ENCODE results near the gene OR2F1. TPM values are rescaled to one million over a fixed set of nuclear protein-coding genes. Genes with fewer than 3 reads are reported as not detected.

Gene OR2F1
- total RNA-seq (not detected), polyA plus RNA-seq (not detected)
- long read RNA-seq, donor 1, result 0 reads
- long read RNA-seq, donor 2, result 0 reads
- long read RNA-seq, donor 3, result 0 reads

- Histone ChIP-seq H3K9me3 (no peaks in the 10 kb centered on the region), H3K27me3 (no peaks in the 10 kb centered on the region), H3K36me3 (no peaks in the 10 kb centered on the region), H3K4me3 (no peak within 1 kb of the TSS), H3K27ac (no peak within 1 kb of the TSS), H3K4me1 (ENCODE audit: insufficient read depth) (no peaks in the 10 kb centered on the region)
- TF ChIP-seq POLR2A (IDR thresholded peaks at IDR 0.05) (no peak), CTCF (IDR thresholded peaks at IDR 0.05) (no peak), EP300 (IDR thresholded peaks at IDR 0.05) (no peak)
- 78 to 86% (median 82%) methylated on average over 3 of the region's 3 CpGs for WGBS, 3 donors
- intact Hi-C loops (cut with DNase I), result no loop called here
- DNase-seq, result no peak
Measured at GRCh38 chr7:143954544-143954943, at the start of gene OR2F1. Gene OR2F1 (plus strand): TSS chr7:143954844. CDS start chr7:143959971, 5,127 bp downstream.

GRCh38 chr7:143905509-143905908, 49.1 kb upstream of the OR2F1 start:
- 38 to 43% (median 39%) methylated on average over 1 of the region's 1 CpG for WGBS, 3 donors
- TF ChIP-seq POLR2A (IDR thresholded peaks at IDR 0.05) (no peak), EP300 (IDR thresholded peaks at IDR 0.05) (no peak), CTCF (IDR thresholded peaks at IDR 0.05) (no peak)
- peak overlapping the region; percentile 68 to 87 for H3K27ac ChIP-seq
- intact Hi-C loops (cut with DNase I), result loop anchor here in 1 of 4 donors (10.0 kb wide), 1 partner anchor 99 kb away; the partner anchor contains the start of gene OR6B1
- H3K27me3 ChIP-seq, result no peaks in the 10 kb centered on the region
- no peaks in the 10 kb centered on the region for H3K36me3 ChIP-seq
- no peak for DNase-seq
- H3K4me3 ChIP-seq, result no peak overlapping the region
- peaks cover 12% of the 10 kb centered on the region for H3K4me1 ChIP-seq (ENCODE audit: insufficient read depth)
- no peaks in the 10 kb centered on the region for H3K9me3 ChIP-seq

- TF ChIP-seq EP300 (IDR thresholded peaks at IDR 0.05) (no peak), CTCF (IDR thresholded peaks at IDR 0.05) (no peak), POLR2A (IDR thresholded peaks at IDR 0.05) (no peak)
- Histone ChIP-seq H3K9me3 (no peaks in the 10 kb centered on the region), H3K27me3 (no peaks in the 10 kb centered on the region), H3K4me3 (no peak overlapping the region), H3K4me1 (ENCODE audit: insufficient read depth) (peaks cover 12% of the 10 kb centered on the region), H3K27ac (peak overlapping the region in 1 of 2 donors; percentile 87), H3K36me3 (no peaks in the 10 kb centered on the region)
- intact Hi-C loops (cut with DNase I), result loop anchor here in 1 of 4 donors (10.0 kb wide), 1 partner anchor 99 kb away; the partner anchor contains the start of gene OR6B1
- peak in 4 of 5 donors; percentile 53 to 66 (median 56) for DNase-seq
- 66 to 74% (median 71%) methylated on average over 9 of the region's 9 CpGs for WGBS, 3 donors
Measured at GRCh38 chr7:143906151-143906550, 48.5 kb upstream of the OR2F1 start.

GRCh38 chr7:143906895-143907294, 47.7 kb upstream of the OR2F1 start:
- Histone ChIP-seq H3K4me3 (no peak overlapping the region), H3K27ac (peak overlapping the region in 1 of 2 donors; percentile 87), H3K36me3 (no peaks in the 10 kb centered on the region), H3K9me3 (no peaks in the 10 kb centered on the region), H3K27me3 (no peaks in the 10 kb centered on the region), H3K4me1 (ENCODE audit: insufficient read depth) (peaks cover 12% of the 10 kb centered on the region)
- no peak for DNase-seq
- intact Hi-C loops (cut with DNase I), result loop anchor here in 1 of 4 donors (10.0 kb wide), 1 partner anchor 98 kb away; the partner anchor contains the start of gene OR6B1
- no peak for TF ChIP-seq EP300 (IDR thresholded peaks at IDR 0.05)
- no peak for TF ChIP-seq CTCF (IDR thresholded peaks at IDR 0.05)
- TF ChIP-seq POLR2A (IDR thresholded peaks at IDR 0.05), result no peak
- 93 to 97% (median 96%) methylated on average over 5 of the region's 5 CpGs for WGBS, 3 donors
